Mesenchymal stem cell (in vitro differentiated cells and primary cell): Measurements from ENCODE around the gene PSMD1.
"Not testable (repeated sequence)": the region's sequence is repeated elsewhere in the genome, so short reads cannot be mapped to it uniquely, and the experiment has no call there.

Experiments
- DNase-seq: peaks from one replicate; pipeline ENCODE4 v3.0.0-alpha.2; 2013
- H2AFZ ChIP-seq: one replicate; pipeline ENCODE4 v1.6.1; 2013; ENCODE audit warnings: low read depth, mild to moderate bottlenecking, control low read depth, inconsistent platforms, low read length, moderate library complexity
- H2AK5ac ChIP-seq: 2 replicates; pipeline ENCODE4 v1.6.1; 2013; ENCODE audit warnings: low read length, moderate library complexity, mild to moderate bottlenecking, inconsistent platforms; ENCODE audit not compliant: severe bottlenecking
- H2BK120ac ChIP-seq: one replicate; pipeline ENCODE4 v1.6.1; 2013; ENCODE audit warnings: low read depth, mild to moderate bottlenecking, inconsistent platforms, low read length, moderate library complexity
- H2BK12ac ChIP-seq, 2 experiments: one replicate each; pipeline ENCODE4 v1.6.1; 2013; ENCODE audit warnings: inconsistent platforms in 2 of 2, low read length in 2 of 2, mild to moderate bottlenecking in 2 of 2, moderate library complexity in 2 of 2, control low read depth in 1 of 2
- H2BK15ac ChIP-seq: one replicate; pipeline ENCODE4 v1.6.1; 2013; ENCODE audit warnings: mild to moderate bottlenecking, low read depth, inconsistent platforms; ENCODE audit not compliant: poor library complexity, severe bottlenecking
- H2BK5ac ChIP-seq: 2 replicates; pipeline ENCODE4 v1.6.1; 2013; ENCODE audit warnings: low read depth, mild to moderate bottlenecking, low read length, control low read depth, inconsistent platforms; ENCODE audit not compliant: poor library complexity, severe bottlenecking
- H3K14ac ChIP-seq, 2 experiments: one replicate each; pipeline ENCODE4 v1.6.1; 2013; ENCODE audit warnings: inconsistent platforms in 2 of 2, low read length in 2 of 2, control low read depth in 1 of 2, mild to moderate bottlenecking in 1 of 2, moderate library complexity in 1 of 2
- H3K18ac ChIP-seq, 2 experiments: one replicate each; pipeline ENCODE4 v1.6.1; 2013; ENCODE audit warnings: inconsistent platforms in 2 of 2, low read length in 2 of 2, control low read depth in 1 of 2, low read depth in 1 of 2, mild to moderate bottlenecking in 1 of 2
- H3K23ac ChIP-seq, 2 experiments: one replicate each; pipeline ENCODE4 v1.6.1; 2013; ENCODE audit warnings: inconsistent platforms in 2 of 2, low read length in 2 of 2, mild to moderate bottlenecking in 2 of 2, moderate library complexity in 2 of 2, control low read depth in 1 of 2
- H3K27ac ChIP-seq: 2 replicates; pipeline ENCODE4 v1.5.1; 2013; ENCODE audit warnings: mild to moderate bottlenecking, moderate library complexity, low read length, control low read depth, inconsistent platforms; ENCODE audit not compliant: poor library complexity, severe bottlenecking
- H3K27me3 ChIP-seq, 2 experiments: 2 replicates each; pipeline versions ENCODE4 v1.6.1 to v1.7.0; 2013; ENCODE audit warnings: low read length in 2 of 2, mild to moderate bottlenecking in 2 of 2, moderate library complexity in 2 of 2, control low read depth in 1 of 2, inconsistent platforms in 1 of 2; ENCODE audit not compliant: control insufficient read depth in 1 of 2, insufficient read depth in 1 of 2
- H3K36me3 ChIP-seq, 2 experiments: 2 replicates each; pipeline versions ENCODE4 v1.6.1 to v1.7.0; 2013; ENCODE audit warnings: low read length in 2 of 2, control low read depth in 1 of 2, inconsistent platforms in 1 of 2, low read depth in 1 of 2, mild to moderate bottlenecking in 1 of 2; ENCODE audit not compliant: insufficient read depth in 2 of 2, control insufficient read depth in 1 of 2
- H3K4ac ChIP-seq, 2 experiments: one replicate each; pipeline ENCODE4 v1.6.1; 2013; ENCODE audit warnings: inconsistent platforms in 2 of 2, low read length in 2 of 2, mild to moderate bottlenecking in 2 of 2, moderate library complexity in 2 of 2, control low read depth in 1 of 2, low read depth in 1 of 2
- H3K4me1 ChIP-seq: 2 replicates; pipeline ENCODE4 v1.6.1; 2013; ENCODE audit warnings: low read depth, low read length, control low read depth; ENCODE audit not compliant: control insufficient read depth, insufficient read depth
- H3K4me2 ChIP-seq: 2 replicates; pipeline ENCODE4 v1.6.1; 2013; ENCODE audit warnings: low read length, mild to moderate bottlenecking, inconsistent platforms; ENCODE audit not compliant: poor library complexity, severe bottlenecking
- H3K4me3 ChIP-seq, 2 experiments: 2 replicates each; pipeline versions ENCODE4 v1.5.1 to v1.7.0; 2013; ENCODE audit warnings: low read length in 2 of 2, mild to moderate bottlenecking in 2 of 2, control low read depth in 1 of 2, low read depth in 1 of 2; ENCODE audit not compliant: insufficient read depth in 1 of 2
- H3K79me1 ChIP-seq: replicated peaks from 2 replicates; pipeline ENCODE4 v1.6.1; 2013; ENCODE audit warnings: mild to moderate bottlenecking, control low read depth, low read length, inconsistent platforms; ENCODE audit not compliant: poor library complexity, severe bottlenecking
- H3K9ac ChIP-seq: 2 replicates; pipeline ENCODE4 v1.7.0; 2013; ENCODE audit warnings: mild to moderate bottlenecking, low read length, moderate library complexity
- H3K9me3 ChIP-seq: 2 replicates; pipeline ENCODE4 v1.7.0; 2013; ENCODE audit warnings: mild to moderate bottlenecking, low read length; ENCODE audit not compliant: control insufficient read depth
- H4K8ac ChIP-seq: one replicate; pipeline ENCODE4 v1.6.1; 2013; ENCODE audit warnings: inconsistent platforms, mild to moderate bottlenecking, low read length, moderate library complexity
- H4K91ac ChIP-seq: one replicate; pipeline ENCODE4 v1.6.1; 2013; ENCODE audit warnings: mild to moderate bottlenecking, low read length, inconsistent platforms
- WGBS: methylation state at CpG from one replicate; pipeline ENCODE4 v1.1.7; 2013; ENCODE audit warnings: mixed read lengths; 5-methylcytosine and 5-hydroxymethylcytosine counted together

PSMD1 gene

GRCh38 chr2:231197196-231197595 is 140.5 kb downstream of the PSMD1 start:
- not testable (repeated sequence) for H3K18ac ChIP-seq, H3K27ac ChIP-seq, H2AFZ ChIP-seq, H3K27me3 ChIP-seq, H3K79me1 ChIP-seq, H2AK5ac ChIP-seq, H3K4me3 ChIP-seq, H3K4me2 ChIP-seq, H2BK5ac ChIP-seq, H4K91ac ChIP-seq, DNase-seq, H2BK15ac ChIP-seq, H3K4ac ChIP-seq, H3K23ac ChIP-seq, H3K9me3 ChIP-seq, H2BK12ac ChIP-seq, H4K8ac ChIP-seq, H2BK120ac ChIP-seq, H3K14ac ChIP-seq
- H3K9ac ChIP-seq = peak overlapping the region; percentile 96
- peaks cover 0 to 18% of the 10 kb centered on the region in 2 experiments for H3K36me3 ChIP-seq
- 82% methylated on average over 4 of the region's 7 CpGs for WGBS
- peaks cover 19% of the 10 kb centered on the region for H3K4me1 ChIP-seq

DNA sequence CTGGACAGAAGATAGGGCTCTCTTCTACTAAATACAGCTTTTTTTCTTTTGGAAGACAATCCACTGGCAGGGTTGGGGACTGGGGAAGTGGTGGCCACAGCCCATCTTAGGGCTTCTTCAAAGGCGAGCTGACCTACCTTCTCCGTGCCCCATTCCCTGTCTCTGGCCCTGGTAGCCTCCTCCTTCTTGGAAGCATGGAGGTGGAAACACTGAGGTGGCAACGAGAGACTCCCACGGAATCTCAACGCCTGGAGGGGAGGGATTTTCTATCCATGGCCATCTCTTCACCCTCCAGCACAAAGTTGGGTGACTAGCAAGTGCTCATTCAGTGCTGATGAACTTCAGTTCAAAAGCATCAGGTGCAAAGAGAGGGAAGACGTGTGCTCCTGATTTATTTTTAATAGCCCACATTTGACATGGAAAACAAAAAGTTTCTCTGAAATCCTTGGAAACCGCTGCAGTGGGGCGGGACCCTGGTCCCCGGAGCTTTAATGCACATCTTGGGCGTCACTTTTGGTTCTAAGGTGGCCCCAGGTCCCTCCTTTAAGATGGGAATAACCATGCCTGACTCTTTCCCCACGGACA is 141.1 kb downstream of the PSMD1 start:
- H3K23ac ChIP-seq = peak overlapping the region in 1 of 2 experiments; percentile 83
- peaks cover 0 to 24% of the 10 kb centered on the region in 2 experiments for H3K36me3 ChIP-seq
- no peak overlapping the region for H2BK5ac ChIP-seq
- peak overlapping the region; percentile 72 for H2AFZ ChIP-seq
- H3K27me3 ChIP-seq = no peaks in the 10 kb centered on the region
- peak overlapping the region; percentile 93 for H3K4me3 ChIP-seq
- peak overlapping the region; percentile 19 to 87 for H3K4ac ChIP-seq
- H2BK15ac ChIP-seq = no peak overlapping the region
- peak overlapping the region; percentile 4 for H2AK5ac ChIP-seq
- peaks cover 14% of the 10 kb centered on the region for H3K4me1 ChIP-seq
- H3K9ac ChIP-seq = peak overlapping the region; percentile 96
- H3K79me1 ChIP-seq = peaks cover 3% of the 10 kb centered on the region
- H4K8ac ChIP-seq = peak overlapping the region; percentile 76
- no peak for DNase-seq
- 50% methylated on average over 11 of the region's 11 CpGs for WGBS
- H3K9me3 ChIP-seq = no peaks in the 10 kb centered on the region
- peak overlapping the region in 1 of 2 experiments; percentile 96 for H2BK12ac ChIP-seq
- H4K91ac ChIP-seq = peak overlapping the region; percentile 48
- H2BK120ac ChIP-seq = peak overlapping the region; percentile 1
- H3K14ac ChIP-seq = peak overlapping the region in 1 of 2 experiments; percentile 94
- peak overlapping the region; percentile 59 for H3K27ac ChIP-seq
- H3K18ac ChIP-seq = peak overlapping the region; percentile 10 to 93
- peak overlapping the region; percentile 86 for H3K4me2 ChIP-seq

- H3K23ac ChIP-seq = peak within 1 kb of the TSS in 1 of 2 experiments; percentile 83
- peak within 1 kb of the TSS; percentile 93 for H3K4me3 ChIP-seq
These were observed 141.9 kb downstream of the PSMD1 start, which contains the start of gene ARMC9 for GRCh38 chr2:231198291-231199173. Gene ARMC9 (plus strand): TSS chr2:231198631. CDS start chr2:231206239, 7,608 bp downstream.

GRCh38 chr2:231199219-231199618 is 142.6 kb downstream of the PSMD1 start:
- Histone ChIP-seq H2AK5ac (peak overlapping the region; percentile 37), H3K4me2 (peak overlapping the region; percentile 55), H2BK120ac (no peak overlapping the region), H3K18ac (peak overlapping the region; percentile 7 to 13), H3K4me3 (peak overlapping the region in 1 of 2 experiments; percentile 93), H4K8ac (peak overlapping the region; percentile 50), H2BK5ac (no peak overlapping the region), H3K14ac (no peak overlapping the region), H3K27me3 (no peaks in the 10 kb centered on the region), H3K36me3 (peaks cover 11 to 37% of the 10 kb centered on the region in 2 experiments), H3K79me1 (peaks cover 10% of the 10 kb centered on the region), H4K91ac (no peak overlapping the region), H2BK15ac (no peak overlapping the region), H2BK12ac (no peak overlapping the region), H3K9ac (peak overlapping the region; percentile 96), H3K4me1 (peaks cover 18% of the 10 kb centered on the region), H3K4ac (peak overlapping the region in 1 of 2 experiments; percentile 9), H3K27ac (peak overlapping the region; percentile 91), H3K23ac (no peak overlapping the region), H2AFZ (no peak overlapping the region), H3K9me3 (no peaks in the 10 kb centered on the region)
- peak; percentile 60 for DNase-seq
- WGBS = 18% methylated on average over 4 of the region's 5 CpGs

More at GRCh38 chr2:231198291-231199173, 141.9 kb downstream of the PSMD1 start, which contains the start of gene ARMC9:
- peak within 1 kb of the TSS; percentile 97 for H4K91ac ChIP-seq
- peak within 1 kb of the TSS in 1 of 2 experiments; percentile 97 for H3K14ac ChIP-seq
- H2AFZ ChIP-seq = peak within 1 kb of the TSS; percentile 72
- no peaks in the 10 kb centered on the region for H3K9me3 ChIP-seq
- peak within 1 kb of the TSS; percentile 37 for H2AK5ac ChIP-seq
- peak within 1 kb of the TSS; percentile 92 to 97 for H3K4ac ChIP-seq
- H2BK120ac ChIP-seq = peak within 1 kb of the TSS; percentile 87
- peak; percentile 77 for DNase-seq
- peak within 1 kb of the TSS; percentile 46 for H2BK5ac ChIP-seq
- H3K4me1 ChIP-seq = peaks cover 16% of the 10 kb centered on the region
- peak within 1 kb of the TSS; percentile 82 for H4K8ac ChIP-seq
- no peaks in the 10 kb centered on the region for H3K27me3 ChIP-seq
- peak within 1 kb of the TSS in 1 of 2 experiments; percentile 96 for H2BK12ac ChIP-seq
- H3K36me3 ChIP-seq = peaks cover 7 to 31% of the 10 kb centered on the region in 2 experiments
- peak within 1 kb of the TSS; percentile 96 for H3K9ac ChIP-seq
- peaks cover 8% of the 10 kb centered on the region for H3K79me1 ChIP-seq
- under 1% methylated on average over 83 of the region's 83 CpGs for WGBS
- peak within 1 kb of the TSS; percentile 10 to 99 for H3K18ac ChIP-seq
- peak within 1 kb of the TSS; percentile 80 for H2BK15ac ChIP-seq
- peak within 1 kb of the TSS; percentile 86 for H3K4me2 ChIP-seq
- H3K27ac ChIP-seq = peak within 1 kb of the TSS; percentile 91
